Esophagus squamous epithelium (tissue), 4 donors: ENCODE measurements around the gene ANKRD44.

ENCODE experiments used
- CTCF ChIP-seq, 6 experiments: fragments of 450-650 bp in 4 of 6; fragments of 200-600 bp in 2 of 6; sonication (generic) in 2 of 6; IDR thresholded peaks; one replicate each; pipeline ENCODE4 v1.5.1; 2016 to 2019; ENCODE audit warnings: antibody characterized with exemption in 6 of 6, mild to moderate bottlenecking in 4 of 6, moderate library complexity in 4 of 6
- POLR2A ChIP-seq, 4 donors: fragments of 450-650 bp; IDR thresholded peaks; one replicate each; pipeline ENCODE4 v1.6.1; 2017; ENCODE audit warnings: antibody characterized with exemption in 4 of 4, mild to moderate bottlenecking in 4 of 4, moderate library complexity in 3 of 4

- TF ChIP-seq CTCF (IDR thresholded peaks at IDR 0.05) (no peak), POLR2A (IDR thresholded peaks at IDR 0.05) (no peak)
Measured at GRCh38 chr2:197052356-197052755, 258.2 kb downstream of the ANKRD44 start.
